Skin of body (tissue), 2 donors: ENCODE results near the gene UXS1. TPM values are rescaled to one million over a fixed set of nuclear protein-coding genes. Genes with fewer than 3 reads are reported as not detected.

Experiments
- DNase-seq: peaks from one replicate; lab custom pipeline; 2025; lab: John Stamatoyannopoulos, UW
- total RNA-seq: library from RNA; depleted of rRNA; stranded (reverse); fragments of >200 nt; gene quantifications from one replicate; pipeline ENCODE4 v1.2.3, GENCODE V29; 2014

The UXS1 gene
- total RNA-seq, 1 donor from 2014 or later = 26.6 TPM

DNA sequence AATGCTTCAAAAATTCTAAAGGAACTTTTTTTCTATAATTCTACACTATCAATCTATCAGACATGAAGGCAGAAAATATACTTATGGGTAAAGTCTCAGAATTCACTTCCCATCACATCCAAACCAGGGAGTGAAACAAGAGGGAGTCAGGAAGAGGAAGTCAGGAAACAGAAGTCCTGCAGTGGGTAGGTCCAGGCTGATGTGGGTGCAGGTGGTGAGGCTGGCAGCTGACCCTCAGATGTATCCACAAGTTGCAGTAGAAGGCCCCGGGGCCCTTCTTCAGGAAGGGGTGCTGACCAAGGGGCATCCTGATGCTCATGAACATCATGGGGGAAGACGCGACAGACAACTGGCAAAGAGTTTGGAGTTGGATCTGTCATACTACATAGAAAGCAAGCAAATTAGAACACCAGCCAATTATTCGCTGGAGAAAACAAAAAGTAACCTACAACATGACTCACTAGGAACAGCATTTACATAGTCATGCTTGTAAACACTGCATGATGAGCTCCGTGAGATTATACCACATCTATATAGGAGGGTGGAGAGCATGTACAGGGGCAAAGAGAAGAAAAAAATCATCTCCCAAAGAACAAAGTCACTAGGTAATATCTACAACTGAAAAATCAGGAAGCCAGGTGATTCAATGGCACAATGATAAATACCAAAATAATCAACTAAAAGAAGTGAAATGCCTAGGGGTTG lies 4.2 kb downstream of the UXS1 start:
- no peak for DNase-seq

- DNase-seq = no peak
Observed at GRCh38 chr2:106189325-106189724, 4.8 kb downstream of the UXS1 start.

DNA sequence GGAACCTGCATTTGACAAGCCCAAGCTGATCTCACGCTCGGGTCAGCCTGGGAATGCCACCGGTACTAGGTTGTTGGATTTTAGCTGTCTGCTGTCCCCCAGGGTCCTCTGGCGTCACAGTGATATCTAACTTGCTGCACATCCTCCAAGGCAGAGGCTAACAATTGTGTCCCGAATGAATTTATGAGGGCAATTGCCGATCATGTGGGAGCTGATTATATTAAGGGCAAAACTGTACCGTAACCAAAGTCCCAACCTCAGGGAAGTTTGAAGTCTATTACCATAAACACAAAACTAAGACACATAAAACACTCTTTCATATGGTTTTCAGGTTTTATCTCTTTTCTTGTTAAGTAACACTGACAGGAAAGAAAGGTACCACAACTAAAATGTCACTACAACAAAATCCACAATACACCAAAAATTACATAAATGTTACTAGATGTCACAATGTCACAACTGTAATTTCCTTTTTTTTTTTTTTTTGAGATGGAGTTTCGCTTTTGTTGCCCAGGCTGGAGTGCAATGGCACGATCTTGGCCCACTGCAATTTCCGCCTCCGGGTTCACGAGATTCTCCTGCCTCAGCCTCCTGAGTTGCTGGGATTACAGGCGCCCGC lies 6.7 kb downstream of the UXS1 start:
- no peak for DNase-seq

DNA sequence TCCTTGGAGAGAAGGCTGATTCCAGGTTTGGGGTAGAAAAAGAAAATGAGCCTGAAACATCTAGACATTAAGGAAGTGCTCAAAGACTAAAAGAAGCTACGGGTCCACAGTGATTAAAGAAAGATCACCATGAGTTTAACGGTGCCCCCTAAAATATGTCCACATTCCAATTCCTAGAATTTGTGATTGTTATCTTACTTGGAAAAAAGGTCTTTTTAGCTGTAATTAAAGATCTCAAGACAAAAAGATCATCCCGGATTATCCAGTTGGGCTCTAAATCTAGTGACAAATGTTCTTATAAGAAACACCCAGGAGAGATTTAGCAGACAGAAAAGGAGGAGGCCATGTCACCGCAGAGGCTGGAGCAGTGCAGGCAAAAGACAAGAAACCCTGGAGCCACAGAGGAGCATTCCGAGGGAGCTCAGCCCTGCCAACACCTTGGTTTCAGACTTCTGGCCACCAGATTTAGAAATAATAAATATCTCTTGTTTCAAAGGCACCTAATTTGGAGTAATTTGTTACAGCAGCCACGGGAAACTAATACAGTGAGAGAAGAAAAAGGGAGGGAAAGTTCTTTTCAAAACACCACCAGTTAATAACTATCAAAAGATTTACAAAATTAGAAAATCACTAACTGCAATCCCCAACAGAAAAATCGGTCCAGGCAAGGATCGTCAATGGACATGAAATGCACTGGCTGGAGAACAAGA lies 8.5 kb downstream of the UXS1 start:
- DNase-seq = no peak

DNA sequence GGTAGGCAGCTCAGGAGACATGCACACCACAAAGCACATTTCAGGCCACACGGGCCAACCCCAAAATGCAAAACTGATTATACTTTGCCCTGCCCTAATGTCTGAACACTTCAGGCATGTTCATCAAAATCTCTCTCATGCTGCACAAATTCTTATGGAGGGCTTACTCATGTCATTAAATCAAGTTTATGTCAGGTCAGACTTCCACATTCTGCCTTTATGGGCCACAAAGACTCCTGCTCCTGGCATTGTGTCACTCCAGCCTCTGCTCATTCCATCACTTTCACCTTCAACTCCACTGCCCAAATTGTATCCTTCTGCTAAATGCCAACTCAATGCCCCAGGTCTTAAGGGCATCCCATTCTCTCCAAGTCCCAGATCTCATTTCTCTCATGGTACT lies 9.2 kb downstream of the UXS1 start:
- no peak for DNase-seq

- no peak for DNase-seq
Observed at GRCh38 chr2:106184394-106184793, 9.7 kb downstream of the UXS1 start.

DNA sequence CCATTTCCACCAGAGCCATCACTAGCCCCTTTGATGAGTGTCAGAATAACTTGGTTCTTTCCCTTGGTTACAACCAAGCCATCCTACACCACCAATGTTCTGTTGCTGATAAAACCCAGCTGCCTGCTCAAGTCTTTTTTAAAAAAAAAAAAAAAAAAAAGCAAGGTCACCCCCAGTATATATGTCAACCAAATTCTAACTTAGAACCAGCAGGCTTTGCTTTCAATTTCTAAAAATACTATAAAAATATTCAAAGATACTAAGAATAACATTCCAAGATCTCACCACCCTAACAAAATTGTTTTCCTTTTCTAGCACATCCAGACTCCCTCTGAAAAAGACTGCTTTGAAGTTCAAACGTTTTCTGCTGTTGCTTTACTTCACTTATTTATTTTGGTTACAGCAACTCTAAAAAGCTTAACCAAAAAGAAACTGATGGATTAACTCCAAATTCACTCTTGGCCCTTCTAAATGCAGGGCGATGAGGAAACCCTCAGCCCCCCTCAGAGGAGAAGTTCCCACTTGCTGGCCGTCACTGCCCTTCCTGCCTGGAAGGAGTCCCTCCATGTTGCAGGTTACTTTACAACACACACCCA lies 10.9 kb downstream of the UXS1 start:
- no peak for DNase-seq

- DNase-seq = no peak
Observed at GRCh38 chr2:106181064-106181463, 13.0 kb downstream of the UXS1 start.

DNA sequence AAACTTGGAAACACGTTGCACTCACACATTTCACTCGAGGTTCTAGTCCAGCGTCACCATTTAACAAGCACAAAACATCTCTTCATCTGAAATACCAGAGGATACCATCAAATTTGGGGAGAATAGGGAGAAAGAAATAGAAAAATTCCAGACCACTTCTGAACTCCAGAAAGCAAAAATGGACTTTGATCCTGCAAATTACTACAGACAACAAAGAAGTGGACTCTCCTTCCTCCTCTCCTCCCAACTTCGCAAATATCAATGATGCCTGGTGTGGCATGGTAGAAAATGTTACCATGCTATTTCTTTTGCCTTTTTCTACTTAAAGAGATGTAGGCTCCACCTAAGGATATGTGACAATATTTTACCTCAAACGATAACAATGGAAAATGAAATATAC lies 13.5 kb downstream of the UXS1 start:
- DNase-seq = no peak

GRCh38 chr2:106178716-106179115 lies 15.4 kb downstream of the UXS1 start:
- DNase-seq = no peak

- no peak for DNase-seq
Observed at GRCh38 chr2:106177581-106177980, 16.5 kb downstream of the UXS1 start.

- no peak for DNase-seq
Observed at GRCh38 chr2:106176446-106177099, 17.5 kb downstream of the UXS1 start.

- DNase-seq = no peak
Observed at GRCh38 chr2:106175086-106175850, 18.8 kb downstream of the UXS1 start.

DNA sequence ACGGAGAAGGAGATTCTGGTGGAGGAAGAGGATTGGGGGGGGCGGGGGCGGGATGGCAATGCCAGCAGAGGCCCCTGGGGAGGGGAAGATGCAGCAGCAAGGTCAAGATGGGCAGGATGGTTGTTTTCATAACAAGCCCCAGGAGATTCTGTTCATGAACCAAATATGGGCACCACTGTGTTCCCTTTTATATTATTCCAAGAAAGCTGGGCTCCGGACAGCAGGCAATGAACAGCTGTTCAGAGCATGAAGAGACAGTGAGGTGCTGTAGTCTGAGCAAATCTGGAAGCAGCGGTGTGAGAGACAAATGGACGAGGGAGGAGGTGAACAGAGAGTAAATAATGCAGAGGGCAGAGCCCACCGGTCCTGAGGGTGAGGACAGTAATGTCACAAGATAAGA lies 20.0 kb downstream of the UXS1 start:
- DNase-seq = no peak

- no peak for DNase-seq
Observed at GRCh38 chr2:106172649-106173048, 21.5 kb downstream of the UXS1 start.

- DNase-seq = no peak
Observed at GRCh38 chr2:106168657-106169056, 25.4 kb downstream of the UXS1 start.

DNA sequence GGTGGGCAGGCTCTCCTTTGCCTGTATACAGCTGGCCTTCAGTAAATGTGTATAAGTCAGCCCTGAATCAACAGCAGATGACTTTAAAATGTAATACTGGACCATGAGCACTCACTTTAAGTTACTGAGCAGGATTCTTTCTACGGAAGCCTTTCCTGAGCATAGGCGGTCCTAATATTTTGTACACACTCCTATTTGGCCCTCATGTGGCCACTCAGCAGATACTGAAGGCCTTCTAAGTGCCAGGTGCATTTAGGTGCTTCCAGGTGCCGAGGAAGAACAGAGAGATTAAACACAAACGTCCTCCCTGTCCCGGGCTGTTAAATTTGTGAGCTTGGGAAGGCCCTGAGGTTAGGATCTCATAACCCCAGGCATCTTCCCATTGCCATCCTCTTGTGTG lies 27.0 kb downstream of the UXS1 start:
- no peak for DNase-seq

GRCh38 chr2:106165561-106165960 lies 28.5 kb downstream of the UXS1 start:
- no peak for DNase-seq

GRCh38 chr2:106165029-106165428 lies 29.1 kb downstream of the UXS1 start:
- DNase-seq = no peak

DNA sequence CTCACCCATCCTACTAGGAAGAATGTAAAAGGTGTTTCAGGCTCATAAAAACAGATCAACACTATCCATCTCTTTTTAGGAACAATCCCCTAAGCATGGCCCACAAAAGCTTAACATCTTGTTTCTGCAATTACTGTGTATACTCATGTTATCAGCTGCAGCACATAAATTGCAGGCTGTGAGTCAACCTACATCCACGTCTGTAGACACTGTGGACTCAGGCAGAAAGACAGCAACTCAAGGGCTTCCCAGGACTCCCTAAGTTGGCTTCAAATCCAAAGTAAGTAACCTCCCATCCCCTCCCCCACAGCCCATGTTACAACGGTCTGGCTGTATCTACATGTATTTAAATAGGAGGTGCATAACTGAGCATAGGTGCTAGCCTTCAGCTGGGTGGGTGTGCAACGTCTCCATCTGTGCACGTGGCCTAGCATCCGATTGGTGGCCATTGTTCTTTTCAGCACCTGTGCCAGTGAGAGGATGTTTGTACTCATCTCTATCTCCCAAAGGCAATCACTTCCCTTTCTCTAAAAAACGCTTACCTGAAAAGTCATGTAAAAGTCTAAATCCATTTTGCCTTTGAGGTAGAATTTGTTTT lies 30.1 kb downstream of the UXS1 start:
- no peak for DNase-seq
